ENCODE data around the gene CT45A9. TPM values are rescaled to one million over a fixed set of nuclear protein-coding genes. Genes with fewer than 3 reads are reported as not detected.
"Not testable (repeated sequence)": the region's sequence is repeated elsewhere in the genome, so short reads cannot be mapped to it uniquely, and the experiment has no call there.

Gene CT45A9, protein sequence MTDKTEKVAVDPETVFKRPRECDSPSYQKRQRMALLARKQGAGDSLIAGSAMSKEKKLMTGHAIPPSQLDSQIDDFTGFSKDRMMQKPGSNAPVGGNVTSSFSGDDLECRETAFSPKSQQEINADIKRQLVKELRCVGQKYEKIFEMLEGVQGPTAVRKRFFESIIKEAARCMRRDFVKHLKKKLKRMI
- not detected for total RNA-seq
- polyA plus RNA-seq = not detected

DNA sequence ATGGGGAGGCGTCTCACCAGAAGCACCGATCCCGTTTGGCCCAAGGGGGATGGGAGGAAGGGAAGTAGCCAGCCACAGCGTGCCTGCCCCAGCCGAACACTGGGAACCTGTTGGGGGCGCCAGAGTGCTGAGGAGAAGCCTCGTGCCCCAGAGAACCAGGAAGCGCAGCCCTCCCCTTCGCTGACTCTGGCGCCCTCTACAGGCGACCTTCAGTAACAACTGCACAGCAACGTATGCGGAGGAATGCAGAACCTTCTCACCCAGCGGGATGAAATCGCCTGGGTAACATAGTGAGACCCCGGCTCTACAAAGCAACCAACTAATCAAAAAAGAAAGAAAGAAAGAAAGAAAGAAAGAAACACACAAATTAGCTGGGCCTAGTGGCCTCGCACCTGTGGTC lies at the start of gene CT45A9:
Gene CT45A9 (minus strand): TSS at position 101 of the 400 bp plus-strand sequence. CDS start 3,751 bp downstream, outside the sequence.
- H3K9me3 ChIP-seq; intact Hi-C loops (cut with DNase I); H3K27ac ChIP-seq; H3K27me3 ChIP-seq; H3K4me1 ChIP-seq; DNase-seq; H3K4me3 ChIP-seq; H3K36me3 ChIP-seq: not testable (repeated sequence)
- no CpG with 5 or more reads among the region's 17 CpGs for WGBS, 2 donors

DNA sequence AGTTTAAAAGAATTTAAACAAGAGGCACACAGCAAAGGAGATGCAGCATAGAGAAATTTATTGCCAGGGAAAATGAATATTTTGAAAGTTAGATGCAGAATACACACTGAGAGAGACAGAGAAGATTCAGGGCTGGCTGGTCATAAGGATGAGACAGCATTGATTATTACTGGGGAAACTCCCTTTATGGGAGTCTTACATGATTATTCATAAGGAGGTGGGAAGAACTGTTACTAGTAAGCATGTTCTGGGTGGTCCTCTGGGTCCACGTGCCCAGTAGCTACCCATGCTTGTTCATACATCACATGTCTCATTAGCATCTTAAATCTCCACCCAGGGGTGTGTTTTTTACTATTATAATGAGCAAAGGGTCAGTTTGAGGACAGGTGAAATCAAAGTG lies 48.9 kb upstream of the CT45A9 start:
- H3K27me3 ChIP-seq; intact Hi-C loops (cut with DNase I); DNase-seq; H3K4me3 ChIP-seq; H3K4me1 ChIP-seq; H3K27ac ChIP-seq; H3K9me3 ChIP-seq; H3K36me3 ChIP-seq: not testable (repeated sequence)
- WGBS, 2 donors = 25 to 45% methylated on average over 1 of the region's 1 CpG

DNA sequence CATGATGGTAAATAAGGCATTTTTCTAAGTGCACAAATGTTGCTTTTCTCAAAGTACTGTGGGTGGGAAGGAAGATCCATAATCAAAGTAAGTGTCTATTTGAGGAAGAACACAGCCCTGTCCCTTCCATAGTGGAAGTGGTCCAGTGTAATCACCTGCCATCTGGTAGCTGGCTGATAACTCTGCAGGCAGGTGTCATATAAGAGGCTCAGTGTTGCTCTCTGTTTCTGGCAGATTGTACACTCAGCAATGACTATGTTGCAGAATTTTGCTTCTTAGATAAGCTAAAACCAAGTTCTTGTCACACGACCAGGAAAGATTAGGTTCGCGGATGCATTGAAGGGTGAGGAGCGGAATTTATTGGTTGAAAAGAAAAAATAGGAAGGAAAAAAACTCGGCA lies 42.8 kb upstream of the CT45A9 start:
- H3K4me3 ChIP-seq = no peak overlapping the region
- H3K27ac ChIP-seq = no peak overlapping the region
- intact Hi-C loops (cut with DNase I) = no loop called here
- no peaks in the 10 kb centered on the region for H3K27me3 ChIP-seq
- no peaks in the 10 kb centered on the region for H3K9me3 ChIP-seq
- no peaks in the 10 kb centered on the region for H3K36me3 ChIP-seq
- DNase-seq = no peak
- 83 to 89% methylated on average over 5 of the region's 5 CpGs for WGBS, 2 donors
- TF ChIP-seq POLR2AphosphoS5 (IDR thresholded peaks at IDR 0.05) (no peak), EP300 (IDR thresholded peaks at IDR 0.05) (no peak), POLR2A (IDR thresholded peaks at IDR 0.05) (no peak), CTCF (IDR thresholded peaks at IDR 0.05) (no peak)
- no peaks in the 10 kb centered on the region for H3K4me1 ChIP-seq

- H3K4me1 ChIP-seq = no peaks in the 10 kb centered on the region
- H3K4me3 ChIP-seq = no peak overlapping the region
- TF ChIP-seq EP300 (IDR thresholded peaks at IDR 0.05) = no peak
- TF ChIP-seq POLR2A (IDR thresholded peaks at IDR 0.05) = no peak
- no peak for TF ChIP-seq CTCF (IDR thresholded peaks at IDR 0.05)
- no peak for TF ChIP-seq POLR2AphosphoS5 (IDR thresholded peaks at IDR 0.05)
- no peak overlapping the region for H3K27ac ChIP-seq
- WGBS, 2 donors = 79 to 84% methylated on average over 5 of the region's 5 CpGs
- H3K36me3 ChIP-seq = no peaks in the 10 kb centered on the region
- intact Hi-C loops (cut with DNase I) = no loop called here
- no peak for DNase-seq
- no peaks in the 10 kb centered on the region for H3K9me3 ChIP-seq
- H3K27me3 ChIP-seq = no peaks in the 10 kb centered on the region
Measured at GRCh38 chrX:135910251-135910650, 38.6 kb upstream of the CT45A9 start.

DNA sequence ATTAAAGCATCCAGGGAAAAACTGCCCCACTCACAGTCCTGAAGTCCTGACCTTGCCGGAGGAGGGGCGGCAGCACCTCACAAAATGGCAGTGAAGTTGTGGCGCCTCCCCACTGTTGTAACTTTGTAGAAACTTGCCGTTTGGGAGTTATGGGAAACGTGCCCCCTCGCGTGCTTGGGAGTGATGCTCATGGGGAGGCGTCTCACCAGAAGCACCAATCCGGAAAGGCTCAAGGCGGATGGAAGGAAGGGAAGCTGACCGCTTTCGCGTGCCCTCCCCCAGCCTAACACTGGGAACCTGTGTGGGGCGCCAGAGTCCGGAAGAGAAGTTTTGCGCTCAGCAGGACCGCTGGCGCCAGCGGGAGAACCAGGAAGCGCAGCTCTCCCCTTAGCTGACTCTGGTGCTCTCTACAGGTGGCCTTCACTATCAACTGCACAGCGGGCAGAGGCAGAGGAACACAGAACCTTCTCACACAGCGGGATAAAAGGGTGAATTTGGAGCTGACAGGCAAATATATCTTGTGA lies 21.7 kb upstream of the CT45A9 start, which contains the start of the genes CT45A10 and SAGE1:
Gene CT45A10 (minus strand): TSS at position 151 of the 524 bp plus-strand sequence. CDS start 8,100 bp downstream, outside the sequence.
Gene SAGE1 (plus strand): TSS at position 423 of the 524 bp plus-strand sequence. CDS start 2,527 bp downstream, outside the sequence.
- DNase-seq = no peak
- H3K27ac ChIP-seq = no peak within 1 kb of the TSS
- no peak within 1 kb of the TSS for H3K4me3 ChIP-seq
- H3K4me1 ChIP-seq = no peaks in the 10 kb centered on the region
- no peaks in the 10 kb centered on the region for H3K27me3 ChIP-seq
- no peak for TF ChIP-seq EP300 (IDR thresholded peaks at IDR 0.05)
- no peak for TF ChIP-seq POLR2A (IDR thresholded peaks at IDR 0.05)
- TF ChIP-seq CTCF (IDR thresholded peaks at IDR 0.05) = no peak
- no peak for TF ChIP-seq POLR2AphosphoS5 (IDR thresholded peaks at IDR 0.05)
- intact Hi-C loops (cut with DNase I) = no loop called here
- no peaks in the 10 kb centered on the region for H3K9me3 ChIP-seq
- 92 to 93% methylated on average over 22 of the region's 22 CpGs for WGBS, 2 donors
- no peaks in the 10 kb centered on the region for H3K36me3 ChIP-seq

DNA sequence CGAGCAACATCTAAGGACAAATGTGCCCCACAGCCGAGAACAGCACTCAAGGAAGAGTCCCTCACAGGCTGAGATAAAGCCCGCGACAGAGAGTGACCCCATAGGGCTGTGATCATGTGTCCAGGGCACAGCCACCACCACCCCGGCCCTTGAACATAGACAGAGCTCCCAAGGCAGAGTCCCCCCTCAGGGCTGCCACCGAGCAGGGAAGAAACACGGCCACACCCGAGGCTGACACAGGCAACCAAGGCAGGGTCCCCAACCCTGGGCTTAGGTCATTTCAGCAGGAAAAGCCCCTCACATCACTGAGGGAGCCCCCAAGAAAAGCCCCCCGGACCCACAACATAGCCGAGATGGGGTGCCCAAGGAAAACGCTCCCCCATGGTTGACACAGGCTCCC lies 21.2 kb upstream of the CT45A9 start:
- no peaks in the 10 kb centered on the region for H3K27me3 ChIP-seq
- no peaks in the 10 kb centered on the region for H3K4me1 ChIP-seq
- H3K27ac ChIP-seq = no peak overlapping the region
- intact Hi-C loops (cut with DNase I) = no loop called here
- TF ChIP-seq CTCF (IDR thresholded peaks at IDR 0.05) (no peak), POLR2AphosphoS5 (IDR thresholded peaks at IDR 0.05) (no peak), EP300 (IDR thresholded peaks at IDR 0.05) (no peak), POLR2A (IDR thresholded peaks at IDR 0.05) (no peak)
- H3K9me3 ChIP-seq = no peaks in the 10 kb centered on the region
- DNase-seq = no peak
- 88 to 91% methylated on average over 11 of the region's 11 CpGs for WGBS, 2 donors
- no peaks in the 10 kb centered on the region for H3K36me3 ChIP-seq
- H3K4me3 ChIP-seq = no peak overlapping the region
